ENCODE results near the gene HYDIN.

GRCh38 chr16:70777973-70778406, 452.5 kb downstream of the HYDIN start:
- TF ChIP-seq POLR2A (IDR thresholded peaks at IDR 0.05; ENCODE audit: borderline replicate concordance, extremely low read depth, insufficient read depth, insufficient read length) (no peak), CTCF (IDR thresholded peaks at IDR 0.05 in 2 of 3, conservative IDR thresholded peaks at IDR 0.05 in 1 of 3; ENCODE audit: borderline replicate concordance in 1 of 3, insufficient read depth in 1 of 3, low read depth in 2 of 3, low read length in 2 of 3) (no peak), EGR1 (IDR thresholded peaks at IDR 0.05; ENCODE audit: low read depth) (no peak), POLR2AphosphoS5 (IDR thresholded peaks at IDR 0.05; ENCODE audit: low read depth, low read length) (no peak), YY1 (IDR thresholded peaks at IDR 0.05; ENCODE audit: extremely low read depth, insufficient replicate concordance, low read depth, low read length) (no peak), RAD21 (IDR thresholded peaks at IDR 0.05; ENCODE audit: low read depth) (no peak), TCF7L2 (IDR thresholded peaks at IDR 0.05; ENCODE audit: borderline replicate concordance, extremely low read depth, insufficient read depth, insufficient read length) (no peak), EZH2phosphoT487 (IDR thresholded peaks at IDR 0.05; ENCODE audit: borderline replicate concordance) (no peak)
- TF ChIP-seq, protein P1, sequence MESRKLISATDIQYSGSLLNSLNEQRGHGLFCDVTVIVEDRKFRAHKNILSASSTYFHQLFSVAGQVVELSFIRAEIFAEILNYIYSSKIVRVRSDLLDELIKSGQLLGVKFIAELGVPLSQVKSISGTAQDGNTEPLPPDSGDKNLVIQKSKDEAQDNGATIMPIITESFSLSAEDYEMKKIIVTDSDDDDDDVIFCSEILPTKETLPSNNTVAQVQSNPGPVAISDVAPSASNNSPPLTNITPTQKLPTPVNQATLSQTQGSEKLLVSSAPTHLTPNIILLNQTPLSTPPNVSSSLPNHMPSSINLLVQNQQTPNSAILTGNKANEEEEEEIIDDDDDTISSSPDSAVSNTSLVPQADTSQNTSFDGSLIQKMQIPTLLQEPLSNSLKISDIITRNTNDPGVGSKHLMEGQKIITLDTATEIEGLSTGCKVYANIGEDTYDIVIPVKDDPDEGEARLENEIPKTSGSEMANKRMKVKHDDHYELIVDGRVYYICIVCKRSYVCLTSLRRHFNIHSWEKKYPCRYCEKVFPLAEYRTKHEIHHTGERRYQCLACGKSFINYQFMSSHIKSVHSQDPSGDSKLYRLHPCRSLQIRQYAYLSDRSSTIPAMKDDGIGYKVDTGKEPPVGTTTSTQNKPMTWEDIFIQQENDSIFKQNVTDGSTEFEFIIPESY (IDR thresholded peaks at IDR 0.05; ENCODE audit: extremely low read depth, insufficient replicate concordance, low read length): no peak
- TF ChIP-seq, protein P2, sequence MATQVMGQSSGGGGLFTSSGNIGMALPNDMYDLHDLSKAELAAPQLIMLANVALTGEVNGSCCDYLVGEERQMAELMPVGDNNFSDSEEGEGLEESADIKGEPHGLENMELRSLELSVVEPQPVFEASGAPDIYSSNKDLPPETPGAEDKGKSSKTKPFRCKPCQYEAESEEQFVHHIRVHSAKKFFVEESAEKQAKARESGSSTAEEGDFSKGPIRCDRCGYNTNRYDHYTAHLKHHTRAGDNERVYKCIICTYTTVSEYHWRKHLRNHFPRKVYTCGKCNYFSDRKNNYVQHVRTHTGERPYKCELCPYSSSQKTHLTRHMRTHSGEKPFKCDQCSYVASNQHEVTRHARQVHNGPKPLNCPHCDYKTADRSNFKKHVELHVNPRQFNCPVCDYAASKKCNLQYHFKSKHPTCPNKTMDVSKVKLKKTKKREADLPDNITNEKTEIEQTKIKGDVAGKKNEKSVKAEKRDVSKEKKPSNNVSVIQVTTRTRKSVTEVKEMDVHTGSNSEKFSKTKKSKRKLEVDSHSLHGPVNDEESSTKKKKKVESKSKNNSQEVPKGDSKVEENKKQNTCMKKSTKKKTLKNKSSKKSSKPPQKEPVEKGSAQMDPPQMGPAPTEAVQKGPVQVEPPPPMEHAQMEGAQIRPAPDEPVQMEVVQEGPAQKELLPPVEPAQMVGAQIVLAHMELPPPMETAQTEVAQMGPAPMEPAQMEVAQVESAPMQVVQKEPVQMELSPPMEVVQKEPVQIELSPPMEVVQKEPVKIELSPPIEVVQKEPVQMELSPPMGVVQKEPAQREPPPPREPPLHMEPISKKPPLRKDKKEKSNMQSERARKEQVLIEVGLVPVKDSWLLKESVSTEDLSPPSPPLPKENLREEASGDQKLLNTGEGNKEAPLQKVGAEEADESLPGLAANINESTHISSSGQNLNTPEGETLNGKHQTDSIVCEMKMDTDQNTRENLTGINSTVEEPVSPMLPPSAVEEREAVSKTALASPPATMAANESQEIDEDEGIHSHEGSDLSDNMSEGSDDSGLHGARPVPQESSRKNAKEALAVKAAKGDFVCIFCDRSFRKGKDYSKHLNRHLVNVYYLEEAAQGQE (IDR thresholded peaks at IDR 0.05; ENCODE audit: low read depth): no peak
